Hepatocyte (in vitro differentiated cells): ENCODE results near the gene GLT6D1. TPM values are rescaled to one million over a fixed set of nuclear protein-coding genes. Genes with fewer than 3 reads are reported as not detected.

Source experiments
- DNase-seq: peaks from one replicate; pipeline ENCODE4 v3.0.0-alpha.2; 2016; ENCODE audit warnings: low spot score
- H2AFZ ChIP-seq: fragments of 200-600 bp; sonication (generic); 2 replicates; pipeline ENCODE4 v1.6.0; 2016; ENCODE audit warnings: antibody characterized with exemption, mild to moderate bottlenecking
- H3K27ac ChIP-seq: fragments of 200-600 bp; sonication (generic); 2 replicates; pipeline ENCODE4 v1.5.1; 2016; ENCODE audit warnings: mild to moderate bottlenecking
- H3K27me3 ChIP-seq: fragments of 200-600 bp; sonication (generic); 2 replicates; pipeline ENCODE4 v1.6.1; 2016
- H3K36me3 ChIP-seq: fragments of 200-600 bp; sonication (generic); replicated peaks from 2 replicates; pipeline ENCODE4 v1.5.1; 2016; ENCODE audit warnings: low read depth; ENCODE audit not compliant: insufficient read depth
- H3K4me1 ChIP-seq: fragments of 200-600 bp; sonication (generic); 2 replicates; pipeline ENCODE4 v1.5.1; 2016; ENCODE audit warnings: mild to moderate bottlenecking, moderate library complexity; ENCODE audit not compliant: insufficient read depth
- H3K4me2 ChIP-seq: fragments of 200-600 bp; sonication (generic); 2 replicates; pipeline ENCODE4 v1.6.0; 2016
- H3K4me3 ChIP-seq: fragments of 200-600 bp; sonication (generic); 2 replicates; pipeline ENCODE4 v1.5.1; 2016; ENCODE audit warnings: mild to moderate bottlenecking
- H3K79me2 ChIP-seq: fragments of 200-600 bp; sonication (generic); 2 replicates; pipeline ENCODE4 v1.6.0; 2017; ENCODE audit warnings: mild to moderate bottlenecking
- H3K9me2 ChIP-seq: fragments of 200-600 bp; sonication (generic); replicated peaks from 2 replicates; pipeline ENCODE4 v1.6.0; 2017; ENCODE audit warnings: mild to moderate bottlenecking; ENCODE audit not compliant: insufficient read depth
- H3K9me3 ChIP-seq: fragments of 200-600 bp; sonication (generic); 2 replicates; pipeline ENCODE4 v1.5.1; 2016; ENCODE audit warnings: low read depth, mild to moderate bottlenecking
- H4K20me1 ChIP-seq: fragments of 200-600 bp; sonication (generic); 2 replicates; pipeline ENCODE4 v1.6.0; 2016; ENCODE audit warnings: mild to moderate bottlenecking; ENCODE audit not compliant: insufficient read depth, poor library complexity, severe bottlenecking
- EZH2 ChIP-seq: fragments of 200-600 bp; sonication (generic); IDR thresholded peaks from 2 replicates; pipeline ENCODE4 v1.6.1; 2016; ENCODE audit warnings: antibody characterized with exemption, mild to moderate bottlenecking, borderline replicate concordance
- EZH2phosphoT487 ChIP-seq: fragments of 200-600 bp; sonication (generic); IDR thresholded peaks from one replicate; pipeline ENCODE4 v1.6.1; 2018; ENCODE audit warnings: antibody characterized with exemption, mild to moderate bottlenecking, low read depth, moderate library complexity; ENCODE audit not compliant: unreplicated experiment, severe bottlenecking
- WGBS: methylation state at CpG from one replicate; pipeline ENCODE4 v1.1.6; 2016; ENCODE audit warnings: low lambda C conversion rate; ENCODE audit errors: missing lambda C conversion rate; 5-methylcytosine and 5-hydroxymethylcytosine counted together
- polyA plus RNA-seq: library from polyadenylated mRNA; unstranded; fragments of >200 nt; fragmentation: Nextera tagmentation; extraction: Ambion mirVana; gene quantifications from 2 replicates; pipeline ENCODE4 v1.2.1, GENCODE V29; 2016
- total RNA-seq: library from RNA; depleted of rRNA; stranded (reverse); fragments of >200 nt; gene quantifications from 2 replicates; pipeline ENCODE4 v1.2.3, GENCODE V29; 2014
- TF ChIP-seq, protein P1 (sequence below): fragments of 200-600 bp; sonication (generic); IDR thresholded peaks from 2 replicates; pipeline ENCODE4 v1.5.1; 2016; ENCODE audit warnings: antibody characterized with exemption, mild to moderate bottlenecking; ENCODE audit not compliant: poor library complexity

Gene GLT6D1
- total and polyA plus RNA-seq, 2 experiments from 2014 or later: 0.20 TPM; not detected in 1

DNA sequence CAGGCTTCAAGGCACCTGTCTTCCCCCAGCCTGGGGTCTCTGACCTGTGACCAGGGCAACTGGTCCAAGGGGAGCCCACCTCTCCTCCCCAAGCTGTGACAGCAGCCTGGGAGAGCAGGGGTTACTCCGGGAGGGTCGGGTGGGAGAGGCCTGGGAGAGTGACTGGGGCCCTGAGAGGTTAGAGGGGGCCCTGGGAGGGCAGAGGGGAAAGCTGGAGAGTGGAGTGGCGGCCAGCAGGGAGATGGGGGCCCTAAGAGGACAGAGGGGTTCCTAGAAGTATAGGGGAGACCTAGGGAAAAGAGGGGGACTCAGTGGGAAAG is 24.1 kb upstream of the GLT6D1 start:
- H3K4me2 ChIP-seq: no peak overlapping the region
- H3K79me2 ChIP-seq: no peaks in the 10 kb centered on the region
- H2AFZ ChIP-seq: no peak overlapping the region
- H3K36me3 ChIP-seq: no peaks in the 10 kb centered on the region
- no peak overlapping the region for H3K4me3 ChIP-seq
- TF ChIP-seq EZH2phosphoT487: no peak
- no peak for TF ChIP-seq EZH2
- TF ChIP-seq, protein P1, sequence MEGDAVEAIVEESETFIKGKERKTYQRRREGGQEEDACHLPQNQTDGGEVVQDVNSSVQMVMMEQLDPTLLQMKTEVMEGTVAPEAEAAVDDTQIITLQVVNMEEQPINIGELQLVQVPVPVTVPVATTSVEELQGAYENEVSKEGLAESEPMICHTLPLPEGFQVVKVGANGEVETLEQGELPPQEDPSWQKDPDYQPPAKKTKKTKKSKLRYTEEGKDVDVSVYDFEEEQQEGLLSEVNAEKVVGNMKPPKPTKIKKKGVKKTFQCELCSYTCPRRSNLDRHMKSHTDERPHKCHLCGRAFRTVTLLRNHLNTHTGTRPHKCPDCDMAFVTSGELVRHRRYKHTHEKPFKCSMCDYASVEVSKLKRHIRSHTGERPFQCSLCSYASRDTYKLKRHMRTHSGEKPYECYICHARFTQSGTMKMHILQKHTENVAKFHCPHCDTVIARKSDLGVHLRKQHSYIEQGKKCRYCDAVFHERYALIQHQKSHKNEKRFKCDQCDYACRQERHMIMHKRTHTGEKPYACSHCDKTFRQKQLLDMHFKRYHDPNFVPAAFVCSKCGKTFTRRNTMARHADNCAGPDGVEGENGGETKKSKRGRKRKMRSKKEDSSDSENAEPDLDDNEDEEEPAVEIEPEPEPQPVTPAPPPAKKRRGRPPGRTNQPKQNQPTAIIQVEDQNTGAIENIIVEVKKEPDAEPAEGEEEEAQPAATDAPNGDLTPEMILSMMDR: no peak
- no peaks in the 10 kb centered on the region for H3K27me3 ChIP-seq
- WGBS: 84% methylated on average over 3 of the region's 3 CpGs
- no peaks in the 10 kb centered on the region for H3K9me3 ChIP-seq
- DNase-seq: no peak
- H3K9me2 ChIP-seq: no peaks in the 10 kb centered on the region
- H3K4me1 ChIP-seq: no peaks in the 10 kb centered on the region
- no peak overlapping the region for H3K27ac ChIP-seq
- no peaks in the 10 kb centered on the region for H4K20me1 ChIP-seq

DNA sequence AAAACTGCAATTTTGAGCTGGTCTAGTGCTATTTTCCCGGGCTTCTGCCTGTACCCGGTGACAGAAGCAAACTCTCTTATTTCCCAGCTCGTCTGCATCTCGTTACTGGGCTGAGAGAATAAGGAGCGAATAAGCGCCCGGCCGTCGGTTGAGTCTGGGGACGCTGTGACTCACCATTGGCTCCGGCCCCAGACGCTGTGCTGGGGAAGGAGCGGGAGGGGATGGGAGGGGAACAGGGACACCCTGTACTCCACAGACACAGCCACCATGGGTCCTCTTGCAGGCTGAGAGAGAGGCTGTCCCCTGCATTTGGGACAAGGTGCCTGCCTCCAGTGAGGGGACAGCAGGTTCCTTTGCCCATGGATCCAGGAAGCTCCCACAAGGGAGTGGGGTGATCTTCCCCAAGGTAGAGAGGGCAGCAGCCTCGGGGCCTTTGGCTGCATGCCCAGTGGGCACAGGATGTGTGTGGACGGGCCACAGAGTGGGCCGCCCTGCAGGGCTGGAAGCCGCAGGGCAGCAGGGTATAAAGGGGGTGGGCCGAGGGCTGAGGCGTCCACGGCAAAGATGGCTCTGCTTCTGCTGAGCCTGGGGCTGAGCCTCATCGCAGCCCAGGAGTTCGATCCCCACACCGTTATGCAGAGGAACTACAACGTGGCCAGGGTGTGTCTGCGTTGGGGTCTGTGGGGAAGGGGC is 23.6 kb upstream of the GLT6D1 start, which contains the start of gene LCN9:
Gene LCN9 (plus strand): TSS at position 552 of the 693 bp plus-strand sequence. CDS start 13 bp downstream, at position 565.
- 55% methylated on average over 25 of the region's 25 CpGs for WGBS
- Histone ChIP-seq H3K4me2 (no peak within 1 kb of the TSS), H3K4me3 (no peak within 1 kb of the TSS), H3K9me2 (no peaks in the 10 kb centered on the region), H2AFZ (no peak within 1 kb of the TSS), H3K27me3 (no peaks in the 10 kb centered on the region), H3K4me1 (no peaks in the 10 kb centered on the region), H3K36me3 (no peaks in the 10 kb centered on the region), H3K79me2 (no peaks in the 10 kb centered on the region), H3K27ac (peak within 1 kb of the TSS; percentile 51), H4K20me1 (no peaks in the 10 kb centered on the region), H3K9me3 (no peaks in the 10 kb centered on the region)
- TF ChIP-seq, protein P1: no peak
- TF ChIP-seq EZH2phosphoT487 (no peak), EZH2 (no peak)
- peak; percentile 40 for DNase-seq

DNA sequence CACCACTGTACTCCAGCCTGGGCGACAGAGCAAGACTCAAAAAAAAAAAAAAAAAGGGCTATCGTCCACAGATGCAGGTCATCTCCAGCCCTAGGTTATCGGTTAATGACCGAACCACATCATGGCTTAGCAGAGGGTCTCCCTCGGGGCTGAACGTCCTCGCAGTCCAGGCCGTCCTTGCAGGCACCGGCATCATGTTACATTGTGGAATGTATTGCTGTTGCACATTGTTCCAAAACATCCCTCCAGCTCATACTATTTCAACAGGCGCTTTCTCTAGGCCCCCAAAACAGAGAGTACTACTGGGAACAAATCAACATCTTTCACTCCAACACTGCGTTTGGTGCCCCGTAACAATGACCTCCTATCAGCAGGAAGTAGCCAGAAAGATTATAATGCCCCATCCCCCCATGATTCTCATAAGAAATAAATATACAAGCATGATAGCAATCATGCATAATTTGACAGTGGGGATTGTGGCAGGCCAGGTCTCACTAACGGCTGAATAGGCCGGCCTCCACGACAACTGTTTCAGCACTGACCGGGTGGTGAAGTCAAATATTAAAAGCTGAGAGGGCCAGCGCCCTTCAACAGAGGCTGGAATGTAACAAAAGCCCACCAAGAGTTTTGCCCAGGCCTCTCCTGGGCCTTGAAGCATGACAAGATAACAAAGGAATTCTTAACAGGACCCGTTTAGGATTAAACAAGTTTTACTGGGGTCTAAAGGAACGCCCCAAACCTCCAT is 22.6 kb upstream of the GLT6D1 start:
- no peak overlapping the region for H2AFZ ChIP-seq
- WGBS: 41% methylated on average over 18 of the region's 19 CpGs
- no peaks in the 10 kb centered on the region for H3K9me2 ChIP-seq
- H3K27ac ChIP-seq: peak overlapping the region; percentile 51
- no peak overlapping the region for H3K4me3 ChIP-seq
- no peaks in the 10 kb centered on the region for H3K79me2 ChIP-seq
- H3K4me2 ChIP-seq: no peak overlapping the region
- H3K9me3 ChIP-seq: no peaks in the 10 kb centered on the region
- no peak for DNase-seq
- TF ChIP-seq EZH2phosphoT487 (no peak), EZH2 (no peak)
- TF ChIP-seq, protein P1: no peak
- H3K27me3 ChIP-seq: no peaks in the 10 kb centered on the region
- H3K36me3 ChIP-seq: no peaks in the 10 kb centered on the region
- no peaks in the 10 kb centered on the region for H3K4me1 ChIP-seq
- no peaks in the 10 kb centered on the region for H4K20me1 ChIP-seq
